Epithelial cell of esophagus (primary cell): ENCODE results near the gene S100A14.

Experiments used
- DNase-seq: peaks from one replicate; pipeline ENCODE4 v3.0.0; 2010; ENCODE audit warnings: low read depth
- H3K4me3 ChIP-seq: 2 replicates; pipeline ENCODE4 v1.5.1; 2011; ENCODE audit warnings: mild to moderate bottlenecking, low read length, control low read depth
- TF ChIP-seq, protein P1 (sequence below): IDR thresholded peaks from 2 replicates; pipeline ENCODE4 v1.5.1; 2011; ENCODE audit warnings: low read depth, mild to moderate bottlenecking, low read length, control low read depth, inconsistent platforms; ENCODE audit not compliant: insufficient read depth; ENCODE audit errors: missing control alignments

S100A14 gene

GRCh38 chr1:153626904-153627714, 11.0 kb upstream of the S100A14 start, which contains the start of gene S100A13:
Gene S100A13 (minus strand): TSS chr1:153627505. CDS start chr1:153626472, 1,033 bp downstream.
- DNase-seq, result peak; percentile 87
- TF ChIP-seq, protein P1, sequence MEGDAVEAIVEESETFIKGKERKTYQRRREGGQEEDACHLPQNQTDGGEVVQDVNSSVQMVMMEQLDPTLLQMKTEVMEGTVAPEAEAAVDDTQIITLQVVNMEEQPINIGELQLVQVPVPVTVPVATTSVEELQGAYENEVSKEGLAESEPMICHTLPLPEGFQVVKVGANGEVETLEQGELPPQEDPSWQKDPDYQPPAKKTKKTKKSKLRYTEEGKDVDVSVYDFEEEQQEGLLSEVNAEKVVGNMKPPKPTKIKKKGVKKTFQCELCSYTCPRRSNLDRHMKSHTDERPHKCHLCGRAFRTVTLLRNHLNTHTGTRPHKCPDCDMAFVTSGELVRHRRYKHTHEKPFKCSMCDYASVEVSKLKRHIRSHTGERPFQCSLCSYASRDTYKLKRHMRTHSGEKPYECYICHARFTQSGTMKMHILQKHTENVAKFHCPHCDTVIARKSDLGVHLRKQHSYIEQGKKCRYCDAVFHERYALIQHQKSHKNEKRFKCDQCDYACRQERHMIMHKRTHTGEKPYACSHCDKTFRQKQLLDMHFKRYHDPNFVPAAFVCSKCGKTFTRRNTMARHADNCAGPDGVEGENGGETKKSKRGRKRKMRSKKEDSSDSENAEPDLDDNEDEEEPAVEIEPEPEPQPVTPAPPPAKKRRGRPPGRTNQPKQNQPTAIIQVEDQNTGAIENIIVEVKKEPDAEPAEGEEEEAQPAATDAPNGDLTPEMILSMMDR, result peak; percentile 42
- peak within 1 kb of the TSS; percentile 62 for H3K4me3 ChIP-seq

- DNase-seq, result no peak
- TF ChIP-seq, protein P1, result no peak
- peak overlapping the region; percentile 62 for H3K4me3 ChIP-seq
Measured at GRCh38 chr1:153626477-153626903, 10.4 kb upstream of the S100A14 start.

GRCh38 chr1:153624965-153625611, 9.0 kb upstream of the S100A14 start:
- TF ChIP-seq, protein P1, result no peak
- no peak overlapping the region for H3K4me3 ChIP-seq
- DNase-seq, result no peak

- DNase-seq, result no peak
- no peak overlapping the region for H3K4me3 ChIP-seq
- TF ChIP-seq, protein P1, result no peak
Measured at GRCh38 chr1:153623101-153623500, 7.0 kb upstream of the S100A14 start.

DNA sequence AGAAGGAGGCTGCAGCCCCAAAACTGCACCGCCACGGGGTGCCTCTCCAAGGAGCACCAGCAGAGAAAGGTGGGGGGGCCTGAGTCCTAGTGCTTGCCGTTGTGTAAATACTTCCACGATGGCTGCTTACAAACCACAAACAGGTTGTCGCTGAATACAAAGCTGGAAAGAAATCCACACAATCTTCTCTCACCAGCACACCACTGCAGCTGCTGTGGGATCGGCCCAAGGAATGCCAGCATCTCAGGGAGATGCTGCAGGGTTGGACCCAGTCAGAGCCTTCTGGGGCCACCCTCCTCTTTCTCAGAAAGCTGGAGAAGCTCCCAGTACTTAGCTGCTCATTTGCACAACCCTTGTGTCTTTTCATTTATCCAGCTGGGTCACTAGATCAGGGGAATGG, 3.0 kb upstream of the S100A14 start:
- H3K4me3 ChIP-seq, result no peak overlapping the region
- no peak for DNase-seq
- TF ChIP-seq, protein P1, result no peak

DNA sequence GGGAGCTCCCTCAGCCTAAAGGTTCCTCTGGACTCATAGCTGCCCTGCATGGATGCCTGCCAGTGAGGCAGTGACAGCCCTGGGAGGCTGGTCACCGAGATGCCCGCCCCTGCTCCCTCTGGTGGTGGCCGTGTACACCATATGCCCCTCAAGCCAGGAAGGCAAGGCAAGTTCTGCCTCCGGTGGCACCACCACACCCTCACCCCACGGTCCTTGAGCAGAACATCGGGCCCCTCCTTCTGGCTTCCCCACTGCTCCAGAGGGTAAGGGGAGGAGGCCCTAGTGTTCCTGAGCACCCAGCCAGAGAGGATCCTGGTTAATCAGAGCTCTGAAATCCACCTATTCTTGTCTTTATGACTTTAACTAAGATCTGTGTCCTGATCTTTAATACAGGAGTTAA, 1.5 kb upstream of the S100A14 start:
- TF ChIP-seq, protein P1, result peak; percentile 86
- DNase-seq, result peak; percentile 86
- H3K4me3 ChIP-seq, result no peak overlapping the region
